ENCODE data around the gene ZNF664. TPM values are rescaled to one million over a fixed set of nuclear protein-coding genes. Genes with fewer than 3 reads are reported as not detected.

The ZNF664 gene
- total and polyA plus RNA-seq, 2 of the 8 experiments (the other 6 are each of a cell fraction or from before 2014, with no cell fraction given): 22.8 to 51.4 TPM

DNA sequence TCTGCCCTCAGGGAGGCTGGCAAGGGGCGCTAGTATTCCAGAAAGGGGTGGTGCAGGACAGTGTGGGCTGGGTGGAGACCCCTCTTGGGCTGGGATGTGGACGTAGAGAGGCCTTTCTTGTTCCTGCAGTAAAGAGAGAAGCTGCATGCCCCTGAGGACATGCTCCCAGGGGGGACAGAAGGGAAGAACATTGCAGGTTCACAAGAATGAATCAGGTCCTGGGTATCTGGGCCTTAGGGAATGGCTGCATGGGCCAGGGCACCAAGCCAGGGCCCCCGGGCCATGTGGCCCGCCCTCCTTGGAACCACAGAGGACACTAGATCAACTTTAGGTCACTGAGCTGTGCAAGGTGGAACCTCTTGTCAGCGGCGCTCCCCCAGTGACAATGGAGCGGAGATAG, 51.8 kb downstream of the ZNF664 start (continued):
- TF ChIP-seq EGR1 (IDR thresholded peaks at IDR 0.05; ENCODE audit: borderline replicate concordance, low read depth, low read length): no peak
- TF ChIP-seq RNF2 (IDR thresholded peaks at IDR 0.05; ENCODE audit: borderline replicate concordance, low read depth, low read length, missing control alignments, poor library complexity, severe bottlenecking): no peak
- TF ChIP-seq TBP (IDR thresholded peaks at IDR 0.05; ENCODE audit: low read depth, low read length): no peak
- TF ChIP-seq MAX (IDR thresholded peaks at IDR 0.05): no peak
- TF ChIP-seq BCL11A (IDR thresholded peaks at IDR 0.05; ENCODE audit: low read depth in 2 of 2, low read length in 2 of 2): no peak
